Measurements from ENCODE around the gene HPCAL1. TPM values are rescaled to one million over a fixed set of nuclear protein-coding genes. Genes with fewer than 3 reads are reported as not detected.

The HPCAL1 gene
- total and polyA plus RNA-seq, 2 of the 4 experiments (the other 2 are of a cell fraction): 8.2 to 33.7 TPM

DNA sequence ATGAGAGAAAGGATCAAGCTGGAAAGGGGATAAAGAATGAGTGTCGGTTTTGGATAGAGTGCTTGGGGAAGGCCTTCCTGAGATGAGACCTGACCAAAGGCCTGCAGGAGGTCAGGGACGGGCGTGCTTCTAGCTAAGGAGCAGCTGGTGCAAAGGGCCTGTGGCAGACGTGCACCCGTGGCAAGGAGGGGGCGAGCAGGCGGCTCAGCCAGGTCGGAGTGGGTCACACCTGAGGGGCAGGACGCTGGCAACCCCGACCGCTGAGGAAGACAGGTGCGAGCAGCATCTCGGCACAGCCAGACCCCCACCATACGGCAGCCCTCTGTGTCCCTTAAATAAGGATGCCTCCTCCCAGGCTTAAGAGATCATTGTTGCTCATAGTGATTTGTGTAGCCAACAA is 97.3 kb downstream of the HPCAL1 start:
- peaks cover 3% of the 10 kb centered on the region; the same call in 1 of the 2 replicates for H3K36me3 ChIP-seq (ENCODE audit: control insufficient read depth, insufficient read depth, low read length)
- H2BK120ac ChIP-seq (ENCODE audit: low read depth, low read length): no peak overlapping the region
- H3K9me3 ChIP-seq (ENCODE audit: control insufficient read depth, insufficient read depth, low read length): no peaks in the 10 kb centered on the region
- no peak overlapping the region for H4K8ac ChIP-seq (ENCODE audit: low read depth in 2 of 2, low read length in 2 of 2)
- BruUV-seq (replicated peaks): no TSS peak
- POLR2A ChIA-PET (ENCODE audit: unreplicated experiment): no interaction called here
- H3K4me2 ChIP-seq (ENCODE audit: low read depth, low read length): no peak overlapping the region
- 100% methylated on average over 1 of the region's 14 CpGs; no CpG with 5 or more reads in 1 of the 2 experiments for WGBS, 2 experiments (ENCODE audit: extremely low coverage in 2 of 2, insufficient read length in 1 of 2)
- H2AK9ac ChIP-seq (replicated peaks; ENCODE audit: low read depth, low read length, poor library complexity): peak overlapping the region; percentile 2
- H3K4ac ChIP-seq (ENCODE audit: low read depth, low read length): no peak overlapping the region
- DNase-seq (no peak), ATAC-seq (ENCODE audit: low read depth) (no peak)
- H2BK20ac ChIP-seq (ENCODE audit: low read depth, low read length): no peak overlapping the region
- no peak overlapping the region for H4K91ac ChIP-seq (ENCODE audit: insufficient read depth, low read depth, low read length)
- H4K5ac ChIP-seq (ENCODE audit: low read depth, low read length): no peak overlapping the region
- no peak overlapping the region for H2AK5ac ChIP-seq (ENCODE audit: low read depth, low read length)
- intact Hi-C loops (cut with micrococcal nuclease) (loop anchor here (10.0 kb wide), 1 partner anchor 325 kb away; no protein-coding TSS in a partner anchor), dilution Hi-C loops (cut with HindIII; ENCODE audit: low sequenced_read_pairs, unreplicated experiment) (no loop called here), in situ Hi-C loops (cut with MboI; ENCODE audit: low sequenced_read_pairs) (loop anchor here (10.0 kb wide), 1 partner anchor 255 kb away; no protein-coding TSS in a partner anchor)
- H3K14ac ChIP-seq (replicated peaks; ENCODE audit: low read depth, low read length): no peak overlapping the region
- H3K9ac ChIP-seq (ENCODE audit: low read depth, low read length): no peak overlapping the region
- no peak overlapping the region for H3K56ac ChIP-seq (ENCODE audit: extremely low read depth, insufficient read depth, low read length)
- H3K4me1 ChIP-seq (ENCODE audit: control insufficient read depth, insufficient read depth, low read length): peaks cover 13% of the 10 kb centered on the region
- H3K27me3 ChIP-seq (ENCODE audit: control insufficient read depth, insufficient read depth, low read length): no peaks in the 10 kb centered on the region
- no peak for TF ChIP-seq POLR2A (IDR thresholded peaks at IDR 0.05; ENCODE audit: low read depth, low read length)
- TF ChIP-seq RFX5 (IDR thresholded peaks at IDR 0.05; ENCODE audit: low read depth, low read length): no peak
- no peak for TF ChIP-seq CHD1 (IDR thresholded peaks at IDR 0.05; ENCODE audit: low read depth, low read length)
- no peak overlapping the region for H3K4me3 ChIP-seq (ENCODE audit: insufficient read depth, low read depth, low read length)
- no peak overlapping the region for H3K18ac ChIP-seq (ENCODE audit: low read depth, low read length)
- no peak overlapping the region for H2AFZ ChIP-seq (replicated peaks; ENCODE audit: low read length, poor library complexity)
- peaks cover 0 to 12% of the 10 kb centered on the region in 2 experiments; a peak in 2 of 4 replicates for H3K79me1 ChIP-seq (ENCODE audit: low read depth in 1 of 2, low read length in 2 of 2)
- no peak overlapping the region for H3K27ac ChIP-seq (ENCODE audit: insufficient read depth, low read length)
- H4K20me1 ChIP-seq (ENCODE audit: insufficient read depth, low read length): peaks cover 10% of the 10 kb centered on the region; the same call in 1 of the 2 replicates
- peaks cover 9% of the 10 kb centered on the region for H3K9me1 ChIP-seq (ENCODE audit: insufficient read depth, low read length)
- no peak overlapping the region for H2BK15ac ChIP-seq (ENCODE audit: low read depth, low read length)
- no peak overlapping the region for H2BK5ac ChIP-seq (ENCODE audit: low read depth, low read length, poor library complexity, severe bottlenecking)
- CTCF ChIA-PET: no interaction called here
- H3K23ac ChIP-seq (ENCODE audit: low read depth, low read length): no peak overlapping the region
